GM19025 (cell line): ENCODE data around the gene SMARCA2.

ENCODE experiments used
- ATAC-seq: cut with Tn5 transposase; IDR thresholded peaks from one replicate; pipeline ENCODE4 v1.9.1; 2021; ENCODE audit warnings: mild to moderate bottlenecking, low read depth, moderate library complexity; ENCODE audit not compliant: unreplicated experiment

Gene SMARCA2

DNA sequence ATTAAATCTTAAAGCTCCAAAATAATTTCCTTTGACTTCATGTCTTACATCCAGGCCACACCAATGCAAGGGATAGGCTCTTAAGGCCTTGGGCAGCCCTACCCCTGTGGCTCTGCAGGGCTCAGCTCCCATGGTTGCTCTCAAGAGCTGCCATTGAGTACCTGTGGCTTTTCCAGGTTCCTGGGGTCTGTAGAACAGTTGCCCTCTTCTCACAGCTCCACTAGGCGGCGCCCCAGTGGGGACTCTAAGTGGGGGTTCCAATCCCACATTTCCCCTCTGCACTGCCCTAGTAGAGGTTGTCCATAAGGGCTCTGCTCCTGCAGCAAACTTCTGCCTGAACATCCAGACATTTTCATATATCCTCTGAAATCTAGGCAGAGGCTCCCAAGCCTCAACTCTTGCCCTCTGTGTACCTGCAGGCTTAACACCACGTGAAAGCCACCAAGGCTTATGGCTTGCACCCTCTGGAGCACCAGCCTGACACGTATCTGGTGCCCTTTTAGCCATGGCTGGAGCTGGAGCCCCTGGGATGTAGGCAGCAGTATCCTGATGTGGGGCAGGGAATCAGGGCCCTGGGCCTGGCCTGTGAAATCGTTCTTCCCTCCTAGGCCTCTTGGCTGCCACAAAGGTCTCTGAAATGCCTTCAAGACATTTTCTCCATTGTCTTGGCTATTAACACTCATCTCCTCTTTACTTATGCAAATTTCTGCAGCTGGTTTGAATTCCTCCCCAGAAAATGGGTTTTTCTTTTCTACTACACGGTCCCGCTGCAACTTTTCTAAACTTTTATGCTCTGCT, 185.1 kb downstream of the SMARCA2 start:
- no peak for ATAC-seq

GRCh38 chr9:2208465-2208864, 193.3 kb downstream of the SMARCA2 start:
- no peak for ATAC-seq

GRCh38 chr9:2208991-2209390, 193.8 kb downstream of the SMARCA2 start:
- ATAC-seq = no peak

GRCh38 chr9:2209400-2209799, 194.3 kb downstream of the SMARCA2 start:
- no peak for ATAC-seq

DNA sequence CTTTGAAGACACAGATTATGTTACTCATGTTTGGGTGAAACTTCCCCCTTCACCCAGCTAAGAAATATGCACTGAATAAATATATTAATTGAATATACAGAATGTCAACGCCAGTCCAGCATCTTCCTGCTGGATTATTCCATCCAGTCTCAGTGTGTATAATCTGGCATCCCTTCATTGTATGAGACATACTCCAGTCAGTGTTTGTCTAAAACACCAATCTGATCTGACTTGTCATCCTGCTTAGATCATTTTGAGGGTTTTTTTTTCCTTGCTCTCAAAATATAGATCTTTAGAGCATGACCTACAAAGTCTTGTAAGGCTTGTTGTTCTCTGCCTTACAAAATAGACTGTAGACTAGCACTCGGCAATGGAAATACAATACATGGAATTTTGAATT, 195.1 kb downstream of the SMARCA2 start:
- ATAC-seq = no peak

GRCh38 chr9:2213830-2214468, 198.8 kb downstream of the SMARCA2 start:
- no peak for ATAC-seq

DNA sequence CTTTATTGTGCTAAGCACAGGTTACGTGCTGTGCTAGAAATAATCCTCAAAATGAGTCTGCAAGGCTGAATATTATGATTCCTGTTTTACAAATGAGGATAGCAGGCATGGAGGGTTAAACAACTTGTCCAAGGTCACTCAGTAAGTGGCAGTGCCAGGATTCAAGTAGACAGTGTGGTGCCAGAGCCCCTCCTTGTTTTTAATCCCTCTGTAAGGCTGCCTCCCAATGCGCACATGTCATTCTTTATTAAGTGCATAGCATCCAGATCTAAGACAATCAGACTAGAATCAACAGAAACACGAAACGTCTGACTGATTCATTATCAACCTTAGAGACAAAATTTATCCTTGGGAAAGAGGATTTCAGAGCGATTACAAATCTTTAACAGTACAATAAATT, 199.6 kb downstream of the SMARCA2 start:
- ATAC-seq = no peak

GRCh38 chr9:2215921-2216441, 200.8 kb downstream of the SMARCA2 start:
- no peak for ATAC-seq

DNA sequence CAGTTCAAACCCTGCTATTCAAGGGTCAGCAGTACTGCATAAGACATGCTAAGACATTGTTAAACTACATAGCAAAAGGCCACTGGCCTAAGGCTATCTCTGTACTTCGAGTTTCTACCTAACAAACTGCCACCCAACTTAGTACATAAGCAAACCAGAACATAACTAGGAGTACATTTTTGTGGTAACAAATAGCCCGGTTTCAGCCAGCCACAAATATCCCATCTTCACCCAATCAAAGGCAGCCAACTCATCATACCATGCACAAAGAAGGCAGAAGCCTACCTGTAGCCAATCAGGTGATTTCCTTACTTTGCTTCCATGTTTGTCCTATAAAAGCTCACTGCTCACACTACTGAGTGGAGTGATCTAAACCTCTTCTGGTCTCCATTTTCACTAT, 201.4 kb downstream of the SMARCA2 start:
- no peak for ATAC-seq

GRCh38 chr9:2217540-2217939, 202.4 kb downstream of the SMARCA2 start:
- ATAC-seq = no peak

DNA sequence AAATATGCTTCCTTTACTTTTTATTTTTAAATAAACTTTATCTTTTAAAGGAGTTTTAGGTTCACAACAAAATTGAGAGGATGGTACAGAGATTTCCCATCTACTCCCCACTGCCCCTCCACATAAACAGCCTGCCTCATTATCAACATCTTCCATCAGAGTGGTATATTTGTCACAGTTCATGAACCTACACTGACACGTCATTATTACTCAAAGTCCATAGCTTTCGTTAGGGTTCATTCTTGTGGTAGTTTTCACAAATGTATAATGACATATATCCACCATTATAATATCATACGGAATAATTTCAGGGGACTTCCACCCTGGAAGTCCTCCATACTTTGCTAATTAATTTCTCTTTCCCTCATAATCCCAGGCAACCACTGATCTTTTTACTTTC, 204.9 kb downstream of the SMARCA2 start:
- no peak for ATAC-seq

- no peak for ATAC-seq
Measured at GRCh38 chr9:2227144-2227867, 212.2 kb downstream of the SMARCA2 start.

GRCh38 chr9:2228132-2228531, 213.0 kb downstream of the SMARCA2 start:
- no peak for ATAC-seq

DNA sequence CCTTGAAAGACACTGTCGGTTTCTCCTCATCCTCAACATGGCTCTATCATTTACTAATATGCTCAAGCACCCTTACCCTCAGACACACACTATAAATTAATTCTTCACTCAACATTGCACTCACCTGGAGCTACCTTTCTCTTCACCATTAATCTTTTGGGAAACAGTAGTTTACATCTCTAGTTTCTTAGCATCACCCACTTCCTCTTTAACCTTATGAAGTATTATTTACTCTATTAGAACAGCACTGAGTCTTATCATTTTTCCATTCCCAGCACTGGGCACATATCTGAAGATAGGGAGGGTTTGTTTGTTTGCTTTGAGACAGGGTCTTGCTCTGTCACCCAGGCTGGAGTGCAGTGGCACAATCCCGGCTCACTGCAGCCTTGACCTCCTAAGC, 213.5 kb downstream of the SMARCA2 start:
- ATAC-seq = no peak

- no peak for ATAC-seq
Measured at GRCh38 chr9:2229109-2229721, 214.1 kb downstream of the SMARCA2 start.

DNA sequence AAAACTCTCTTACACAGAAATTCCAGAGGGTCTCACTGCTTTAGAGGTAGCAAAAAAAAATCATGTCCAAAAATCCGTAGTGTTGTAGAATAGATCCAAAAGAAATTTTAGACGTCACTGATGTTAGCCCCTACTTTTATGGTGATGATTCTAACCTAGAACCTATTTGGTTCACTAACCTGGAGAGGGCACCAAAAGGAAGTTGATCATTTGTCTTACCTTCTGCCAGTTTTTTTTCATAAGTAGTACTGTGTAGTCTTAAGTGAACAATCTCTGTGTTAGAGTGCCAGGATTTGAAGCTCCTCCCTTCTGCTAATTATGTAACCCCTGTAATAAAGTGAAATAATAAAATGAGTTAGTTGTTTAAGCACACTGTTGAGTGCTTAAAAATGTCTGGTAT, 215.2 kb downstream of the SMARCA2 start:
- no peak for ATAC-seq

- ATAC-seq = no peak
Measured at GRCh38 chr9:2231101-2231500, 216.0 kb downstream of the SMARCA2 start.

DNA sequence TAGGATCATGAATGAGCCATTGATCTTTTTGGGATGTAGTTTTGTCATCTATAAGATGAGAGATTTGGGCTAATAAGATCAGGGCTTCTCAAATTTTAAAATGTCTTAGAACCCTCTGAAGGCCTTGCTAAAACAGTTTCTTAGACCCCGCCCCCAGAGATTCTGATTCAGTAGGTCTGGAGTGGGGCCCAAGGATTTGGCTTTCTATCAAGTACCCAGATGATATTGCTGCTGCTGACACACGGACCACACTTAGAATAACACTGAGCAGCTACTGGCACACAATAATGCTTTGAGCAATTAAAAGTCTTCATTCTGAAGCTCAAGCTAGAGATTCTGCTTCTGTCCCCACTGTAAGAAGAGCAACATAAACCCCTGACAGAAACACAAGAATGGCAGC, 216.7 kb downstream of the SMARCA2 start:
- no peak for ATAC-seq

- no peak for ATAC-seq
Measured at GRCh38 chr9:2233274-2233673, 218.1 kb downstream of the SMARCA2 start.

- ATAC-seq = no peak
Measured at GRCh38 chr9:2234371-2234893, 219.3 kb downstream of the SMARCA2 start.

DNA sequence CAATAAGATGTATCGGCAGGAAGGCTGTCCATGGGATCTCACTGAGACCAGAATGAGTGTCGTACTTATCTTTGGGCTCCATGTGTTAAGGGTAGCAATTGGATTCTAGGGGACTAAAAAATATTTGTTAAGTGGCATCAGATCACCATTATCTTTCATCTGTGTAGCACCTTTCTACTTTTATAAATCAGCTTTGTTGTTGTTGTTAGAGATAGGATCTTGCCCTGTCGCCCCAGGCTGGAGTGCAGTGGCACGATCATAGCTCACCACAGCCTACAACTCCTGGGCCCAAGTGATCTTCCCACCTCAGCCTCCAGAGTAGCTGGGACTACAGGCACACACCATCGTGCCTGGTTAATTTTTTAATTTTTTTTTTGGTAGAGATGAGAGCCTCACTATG, 220.5 kb downstream of the SMARCA2 start:
- no peak for ATAC-seq
